C4-2B (cell line): ENCODE measurements around the gene ITGA3.

Experiments used
- CTCF ChIP-seq: fragments of 450-650 bp; conservative IDR thresholded peaks from 2 replicates; pipeline ENCODE4 v1.5.1; 2017; ENCODE audit warnings: mild to moderate bottlenecking
- ZFX ChIP-seq: fragments of 450-650 bp; IDR thresholded peaks from 2 replicates; pipeline ENCODE4 v1.6.1; 2017

DNA sequence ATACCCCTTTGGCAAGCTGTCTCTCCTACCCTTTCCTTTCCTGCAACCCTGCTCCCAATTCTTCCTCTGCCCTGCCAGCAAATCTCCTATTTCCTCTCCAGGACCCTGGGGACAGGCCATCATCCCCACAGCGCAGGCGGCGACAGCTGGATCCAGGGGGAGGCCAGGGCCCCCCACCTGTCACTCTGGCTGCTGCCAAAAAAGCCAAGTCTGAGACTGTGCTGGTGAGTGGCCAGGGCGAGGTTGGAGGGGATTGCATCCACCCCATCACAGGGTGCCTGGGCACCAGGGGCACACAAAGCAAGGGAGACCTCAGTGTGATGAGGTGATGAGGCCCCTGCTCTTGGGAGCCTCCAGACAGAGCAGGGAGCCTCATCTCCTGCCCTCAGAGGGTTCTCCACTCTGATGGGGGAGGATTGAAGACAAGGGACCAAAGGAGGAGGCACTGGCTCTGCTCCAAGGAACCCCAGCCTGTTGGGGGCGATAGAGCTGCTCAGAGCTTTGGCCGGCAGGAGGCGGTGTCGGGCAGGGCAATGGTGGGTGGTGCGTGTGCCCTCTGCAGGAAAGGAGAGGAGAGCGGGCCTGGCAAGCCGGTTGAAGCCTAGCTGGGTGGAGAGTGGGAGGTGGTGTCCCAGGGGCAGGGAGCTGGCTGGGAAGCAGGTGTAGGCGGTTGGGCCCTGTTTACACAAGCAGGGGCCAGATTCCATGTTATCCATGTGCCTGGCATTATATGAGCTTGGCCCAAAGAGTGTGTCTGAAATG is 23.6 kb downstream of the ITGA3 start:
- TF ChIP-seq CTCF (no peak; the same call in 1 of the 2 replicates), ZFX (no peak)
